Fibroblast of skin of right quadriceps (primary cell): Measurements from ENCODE around the gene TPTE.
"Not testable (repeated sequence)": the region's sequence is repeated elsewhere in the genome, so short reads cannot be mapped to it uniquely, and the experiment has no call there.

Experiments
- DNase-seq: peaks from one replicate; pipeline ENCODE4 v3.0.0-alpha.2; 2013

Gene TPTE

GRCh38 chr21:10521091-10521598 is at the start of gene TPTE:
Gene TPTE, plus strand, starts transcription at chr21:10521583. Its CDS starts 17,141 bp downstream, at chr21:10538724.
- DNase-seq: no peak

GRCh38 chr21:10471999-10472398 is 49.4 kb upstream of the TPTE start:
- not testable (repeated sequence) for DNase-seq

- DNase-seq: not testable (repeated sequence)
Measured at GRCh38 chr21:10477794-10478193, 43.6 kb upstream of the TPTE start.

GRCh38 chr21:10479875-10480274 is 41.5 kb upstream of the TPTE start:
- DNase-seq: not testable (repeated sequence)

- not testable (repeated sequence) for DNase-seq
Measured at GRCh38 chr21:10484864-10485263, 36.5 kb upstream of the TPTE start.

- DNase-seq: not testable (repeated sequence)
Measured at GRCh38 chr21:10490453-10490852, 30.9 kb upstream of the TPTE start.

GRCh38 chr21:10511116-10511515 is 10.3 kb upstream of the TPTE start:
- DNase-seq: no peak

GRCh38 chr21:10516889-10517288 is 4.5 kb upstream of the TPTE start:
- not testable (repeated sequence) for DNase-seq

- DNase-seq: not testable (repeated sequence)
Measured at GRCh38 chr21:10517904-10518303, 3.5 kb upstream of the TPTE start.

- not testable (repeated sequence) for DNase-seq
Measured at GRCh38 chr21:10521835-10522500, 585 bp downstream of the TPTE start.

- no peak for DNase-seq
Measured at GRCh38 chr21:10539956-10540355, 18.6 kb downstream of the TPTE start.

GRCh38 chr21:10544376-10544775 is 23.0 kb downstream of the TPTE start:
- not testable (repeated sequence) for DNase-seq

GRCh38 chr21:10547868-10548267 is 26.5 kb downstream of the TPTE start:
- not testable (repeated sequence) for DNase-seq

- not testable (repeated sequence) for DNase-seq
Measured at GRCh38 chr21:10548331-10548954, 27.1 kb downstream of the TPTE start.

- not testable (repeated sequence) for DNase-seq
Measured at GRCh38 chr21:10570803-10571202, 49.4 kb downstream of the TPTE start.

- DNase-seq: not testable (repeated sequence)
Measured at GRCh38 chr21:10574531-10575310, 53.3 kb downstream of the TPTE start.

GRCh38 chr21:10575311-10575667 is 53.9 kb downstream of the TPTE start:
- DNase-seq: no peak

GRCh38 chr21:10578910-10579309 is 57.5 kb downstream of the TPTE start:
- DNase-seq: not testable (repeated sequence)

GRCh38 chr21:10589115-10589514 is 67.7 kb downstream of the TPTE start:
- DNase-seq: not testable (repeated sequence)

GRCh38 chr21:10607074-10607473 is 85.7 kb downstream of the TPTE start:
- not testable (repeated sequence) for DNase-seq

GRCh38 chr21:10614285-10614684 is 92.9 kb downstream of the TPTE start:
- DNase-seq: not testable (repeated sequence)

GRCh38 chr21:10616061-10616460 is 94.7 kb downstream of the TPTE start:
- DNase-seq: not testable (repeated sequence)

- DNase-seq: no peak
Measured at GRCh38 chr21:10616535-10616934, 95.2 kb downstream of the TPTE start.
